ENCODE data around the gene UQCC2. TPM values are rescaled to one million over a fixed set of nuclear protein-coding genes. Genes with fewer than 3 reads are reported as not detected.

The UQCC2 gene
- total and polyA plus RNA-seq, 2 donors (not counting 1 experiment from before 2014, with no cell fraction given), result 13.2 to 16.6 TPM

DNA sequence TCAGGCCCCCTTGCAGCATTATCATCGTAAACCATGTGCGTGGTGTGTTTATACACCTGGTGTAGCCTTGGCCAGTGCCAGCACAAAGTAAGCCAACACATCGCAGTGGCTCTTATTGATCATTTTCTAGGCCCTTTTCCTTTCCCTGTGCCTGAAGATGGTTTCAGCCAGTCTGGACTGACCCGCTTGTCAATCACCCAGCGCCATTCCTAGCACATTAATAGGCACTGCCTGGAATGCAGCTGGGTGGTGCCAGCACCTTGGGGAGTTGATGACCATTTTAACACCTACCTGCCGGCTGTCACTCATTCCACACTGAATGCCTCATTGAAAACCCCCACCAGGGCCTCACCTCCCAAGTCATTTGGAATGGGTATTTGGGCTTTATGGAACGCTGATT, 4.9 kb upstream of the UQCC2 start:
- Histone ChIP-seq H3K27ac (ENCODE audit: low read length in 2 of 2) (no peak overlapping the region), H3K4me3 (ENCODE audit: control extremely low read depth in 1 of 5, extremely low read depth in 1 of 5, insufficient read depth in 1 of 5, low read depth in 2 of 5, low read length in 4 of 5) (no peak overlapping the region), H3K9me3 (ENCODE audit: control extremely low read depth in 1 of 3, control insufficient read depth in 2 of 3, insufficient read depth in 1 of 3, low read length in 2 of 3) (peaks cover 0 to 4% (median 0%) of the 10 kb centered on the region in 3 donors), H3K27me3 (replicated peaks in 1 of 4; ENCODE audit: control extremely low read depth in 1 of 4, control insufficient read depth in 3 of 4, insufficient read depth in 4 of 4, low read length in 3 of 4) (no peaks in the 10 kb centered on the region), H3K36me3 (replicated peaks in 1 of 2; ENCODE audit: control extremely low read depth in 1 of 2, control insufficient read depth in 1 of 2, extremely low read depth in 1 of 2, insufficient read depth in 2 of 2, low read length in 1 of 2) (no peaks in the 10 kb centered on the region), H3K9ac (ENCODE audit: low read length) (no peak overlapping the region), H3K79me2 (ENCODE audit: control insufficient read depth, insufficient read depth, low read length) (no peaks in the 10 kb centered on the region), H3K4me2 (replicated peaks; ENCODE audit: low read depth, low read length, poor library complexity, severe bottlenecking) (no peak overlapping the region), H2AFZ (ENCODE audit: insufficient read depth, low read depth, low read length, poor library complexity, severe bottlenecking) (no peak overlapping the region), H4K20me1 (ENCODE audit: control insufficient read depth, insufficient read depth, low read length, poor library complexity, severe bottlenecking) (no peaks in the 10 kb centered on the region), H3K4me1 (ENCODE audit: control insufficient read depth in 2 of 2, insufficient read depth in 2 of 2, low read length in 2 of 2) (peaks cover 12 to 22% of the 10 kb centered on the region in 2 donors)
- Mint-ChIP-seq H3K27me3 (peaks cover 5% of the 10 kb centered on the region), H3K27ac (no peak overlapping the region), H3K4me1 (peaks cover 28% of the 10 kb centered on the region), H3K9me3 (ENCODE audit: insufficient read depth) (no peaks in the 10 kb centered on the region), H3K4me3 (no peak overlapping the region)
- WGBS (ENCODE audit: insufficient coverage), result 98% methylated on average over 5 of the region's 7 CpGs
- TF ChIP-seq CTCF (IDR thresholded peaks at IDR 0.05), result no peak
- TF ChIP-seq EZH2 (IDR thresholded peaks at IDR 0.05; ENCODE audit: borderline replicate concordance, insufficient read depth, low read depth, low read length, poor library complexity, severe bottlenecking), result no peak
- no peak for DNase-seq
- intact Hi-C loops (cut with micrococcal nuclease), result no loop called here
- ChIA-PET POLR2A (no interaction called here), CTCF (interaction anchor here (0.7 to 4.3 kb wide), 4 partner anchors 22 to 312 kb away, joined by 3 to 23 read pairs (median 3); no protein-coding TSS in a partner anchor)
- no peak for ATAC-seq (ENCODE audit: low read depth)

DNA sequence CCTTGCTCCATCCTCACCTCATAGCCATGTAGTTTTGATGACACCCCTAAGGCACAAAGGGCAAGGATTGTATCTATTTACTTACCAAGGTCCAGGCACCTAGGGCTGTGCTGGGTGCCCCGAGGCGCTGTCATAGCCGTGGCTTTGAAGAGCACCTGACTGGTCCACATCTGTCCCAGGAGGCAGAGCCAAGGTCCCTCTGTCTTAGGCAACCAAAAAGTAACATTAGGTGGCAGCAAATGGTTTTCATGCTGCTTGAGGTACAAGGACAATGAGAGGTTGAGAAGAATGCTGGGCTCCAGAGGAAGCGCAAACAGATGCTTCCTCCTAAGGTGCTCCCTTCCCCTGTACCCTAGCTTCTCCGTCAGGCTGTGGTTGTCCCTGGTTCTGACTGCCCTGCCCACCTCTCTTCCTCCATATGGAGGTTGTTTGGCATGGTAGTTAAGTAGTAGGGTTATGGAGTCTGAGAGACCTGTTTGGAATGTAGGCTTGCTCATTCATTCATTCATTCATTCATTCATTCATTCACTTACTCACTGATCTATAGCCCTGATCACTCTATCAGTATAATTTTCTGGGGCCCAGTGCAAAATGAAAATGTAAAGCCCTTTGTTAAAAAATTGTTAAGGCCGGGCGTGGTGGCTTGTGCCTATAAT, 3.0 kb upstream of the UQCC2 start:
- DNase-seq (peak; percentile 37), ATAC-seq (ENCODE audit: low read depth) (no peak)
- Mint-ChIP-seq H3K4me1 (peaks cover 32% of the 10 kb centered on the region), H3K9me3 (ENCODE audit: insufficient read depth) (no peaks in the 10 kb centered on the region), H3K27me3 (peaks cover 4% of the 10 kb centered on the region), H3K27ac (no peak overlapping the region), H3K4me3 (no peak overlapping the region)
- peaks cover 15% of the 10 kb centered on the region for H3K79me2 ChIP-seq (ENCODE audit: control insufficient read depth, insufficient read depth, low read length)
- no peaks in the 10 kb centered on the region for H4K20me1 ChIP-seq (ENCODE audit: control insufficient read depth, insufficient read depth, low read length, poor library complexity, severe bottlenecking)
- H3K27ac ChIP-seq (ENCODE audit: low read length in 2 of 2), result no peak overlapping the region
- TF ChIP-seq CTCF (IDR thresholded peaks at IDR 0.05) (no peak), EZH2 (IDR thresholded peaks at IDR 0.05; ENCODE audit: borderline replicate concordance, insufficient read depth, low read depth, low read length, poor library complexity, severe bottlenecking) (no peak)
- H3K4me2 ChIP-seq (replicated peaks; ENCODE audit: low read depth, low read length, poor library complexity, severe bottlenecking), result no peak overlapping the region
- intact Hi-C loops (cut with micrococcal nuclease), result no loop called here
- no peak overlapping the region for H3K4me3 ChIP-seq (ENCODE audit: control extremely low read depth in 1 of 5, extremely low read depth in 1 of 5, insufficient read depth in 1 of 5, low read depth in 2 of 5, low read length in 4 of 5)
- no peaks in the 10 kb centered on the region for H3K27me3 ChIP-seq (replicated peaks in 1 of 4; ENCODE audit: control extremely low read depth in 1 of 4, control insufficient read depth in 3 of 4, insufficient read depth in 4 of 4, low read length in 3 of 4)
- peaks cover 16 to 28% of the 10 kb centered on the region in 2 donors for H3K4me1 ChIP-seq (ENCODE audit: control insufficient read depth in 2 of 2, insufficient read depth in 2 of 2, low read length in 2 of 2)
- H3K9ac ChIP-seq (ENCODE audit: low read length), result no peak overlapping the region
- no peak overlapping the region for H2AFZ ChIP-seq (ENCODE audit: insufficient read depth, low read depth, low read length, poor library complexity, severe bottlenecking)
- ChIA-PET POLR2A (interaction anchor here (0.7 kb wide), 1 partner anchor 144 kb away, joined by 3 read pairs; no protein-coding TSS in a partner anchor), CTCF (interaction anchor here (0.9 to 6.1 kb wide), 4 partner anchors 13 to 312 kb away, joined by 3 to 58 read pairs (median 13); no protein-coding TSS in a partner anchor)
- peaks cover 1% of the 10 kb centered on the region in 2 experiments for H3K36me3 ChIP-seq (replicated peaks in 1 of 2; ENCODE audit: control extremely low read depth in 1 of 2, control insufficient read depth in 1 of 2, extremely low read depth in 1 of 2, insufficient read depth in 2 of 2, low read length in 1 of 2)
- 67% methylated on average over 5 of the region's 7 CpGs for WGBS (ENCODE audit: insufficient coverage)
- peaks cover 0 to 4% (median 0%) of the 10 kb centered on the region in 3 donors for H3K9me3 ChIP-seq (ENCODE audit: control extremely low read depth in 1 of 3, control insufficient read depth in 2 of 3, insufficient read depth in 1 of 3, low read length in 2 of 3)

Data from B cell (primary cell).